Globus pallidus (tissue), 1 donor: ENCODE results near the gene ALDOC.

Source experiments
- DNase-seq: peaks from one replicate; pipeline ENCODE4 v3.0.0-alpha.2; 2015; ENCODE audit warnings: low spot score

Gene ALDOC

GRCh38 chr17:28552176-28552999 is 24.3 kb downstream of the ALDOC start, which contains the start of gene UNC119:
Gene UNC119 (minus strand): TSS chr17:28552624. CDS start chr17:28552557, 67 bp downstream.
- DNase-seq: peak; percentile 54

DNA sequence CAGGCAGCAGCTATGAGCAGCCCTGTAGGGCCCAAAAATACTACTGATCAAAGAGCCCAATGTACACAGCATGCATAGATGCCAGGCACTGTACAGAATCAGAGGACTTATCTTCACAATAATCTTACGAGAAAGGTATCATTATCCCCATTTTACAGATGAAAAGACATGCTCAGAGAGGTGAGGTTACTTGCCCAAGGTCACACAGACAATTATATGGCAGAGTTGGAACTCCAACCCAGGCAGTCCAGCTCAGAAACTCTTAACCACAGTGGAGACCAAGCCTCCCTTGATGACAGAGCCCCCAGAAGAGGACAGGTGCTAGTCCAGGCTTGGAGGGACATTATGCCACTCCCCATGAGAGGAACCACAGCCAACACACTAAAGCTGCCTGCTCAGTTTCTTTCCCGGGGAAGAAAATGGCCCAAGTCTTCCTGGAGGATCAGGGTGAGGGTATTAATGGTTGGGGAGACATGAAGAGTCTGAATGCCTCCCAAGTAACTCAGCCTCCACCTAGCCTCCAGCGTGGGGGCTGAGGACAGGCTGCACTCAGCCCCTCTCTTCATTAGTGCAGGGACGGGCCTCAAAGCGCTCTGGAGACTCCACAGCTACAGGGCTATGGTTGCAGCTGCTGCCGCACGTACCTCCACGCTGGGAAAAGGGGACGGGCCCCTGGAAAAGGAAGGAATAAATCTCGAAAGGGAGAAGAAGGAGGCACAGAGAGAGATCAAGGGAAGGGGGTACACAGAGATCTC is 25.1 kb downstream of the ALDOC start:
- DNase-seq: no peak

- DNase-seq: no peak
These were observed 25.8 kb downstream of the ALDOC start for GRCh38 chr17:28550858-28551257.

- DNase-seq: no peak
These were observed 27.2 kb downstream of the ALDOC start for GRCh38 chr17:28549236-28550132.

- no peak for DNase-seq
These were observed 28.1 kb downstream of the ALDOC start for GRCh38 chr17:28548417-28549130.

DNA sequence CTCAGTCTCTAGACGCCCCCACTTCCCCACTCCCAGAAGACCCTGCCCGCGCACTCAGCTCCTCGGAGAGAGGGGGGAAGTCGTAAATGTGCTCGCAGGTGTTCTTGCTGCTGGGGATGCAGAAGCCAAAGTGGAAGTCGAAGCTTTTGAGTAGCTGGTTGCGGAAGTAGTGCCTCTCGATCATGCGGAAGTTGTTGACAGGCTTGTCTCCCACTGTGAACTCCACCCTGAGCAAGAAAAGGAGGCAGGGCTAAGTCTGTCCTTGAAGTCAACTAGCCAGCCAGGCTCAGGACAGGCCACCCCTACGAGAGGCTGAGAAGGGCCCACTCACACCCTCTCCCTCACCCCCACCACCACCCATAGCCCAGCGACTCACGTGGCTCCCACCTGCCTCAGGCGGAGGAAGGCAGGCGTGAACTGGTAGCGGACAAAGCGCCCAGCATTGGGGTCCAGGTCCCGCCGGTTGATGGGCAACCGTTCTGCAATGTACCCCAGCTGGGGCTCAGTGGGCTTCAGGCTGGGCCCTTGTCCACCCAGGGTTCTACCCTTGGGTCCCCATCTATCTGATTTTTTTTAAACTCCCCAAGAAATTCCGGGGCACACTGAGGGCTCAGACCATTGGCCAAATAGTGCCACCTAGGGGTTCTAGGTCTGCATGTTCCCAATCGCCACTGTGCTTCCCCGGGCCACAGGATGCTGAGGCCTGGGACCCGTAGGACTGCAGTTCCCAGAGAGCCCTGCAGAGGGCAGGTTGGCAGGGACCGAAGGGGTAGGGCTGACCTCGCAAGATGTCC is 28.9 kb downstream of the ALDOC start:
- peak; percentile 54 for DNase-seq

- no peak for DNase-seq
These were observed 29.5 kb downstream of the ALDOC start for GRCh38 chr17:28547096-28547622.

DNA sequence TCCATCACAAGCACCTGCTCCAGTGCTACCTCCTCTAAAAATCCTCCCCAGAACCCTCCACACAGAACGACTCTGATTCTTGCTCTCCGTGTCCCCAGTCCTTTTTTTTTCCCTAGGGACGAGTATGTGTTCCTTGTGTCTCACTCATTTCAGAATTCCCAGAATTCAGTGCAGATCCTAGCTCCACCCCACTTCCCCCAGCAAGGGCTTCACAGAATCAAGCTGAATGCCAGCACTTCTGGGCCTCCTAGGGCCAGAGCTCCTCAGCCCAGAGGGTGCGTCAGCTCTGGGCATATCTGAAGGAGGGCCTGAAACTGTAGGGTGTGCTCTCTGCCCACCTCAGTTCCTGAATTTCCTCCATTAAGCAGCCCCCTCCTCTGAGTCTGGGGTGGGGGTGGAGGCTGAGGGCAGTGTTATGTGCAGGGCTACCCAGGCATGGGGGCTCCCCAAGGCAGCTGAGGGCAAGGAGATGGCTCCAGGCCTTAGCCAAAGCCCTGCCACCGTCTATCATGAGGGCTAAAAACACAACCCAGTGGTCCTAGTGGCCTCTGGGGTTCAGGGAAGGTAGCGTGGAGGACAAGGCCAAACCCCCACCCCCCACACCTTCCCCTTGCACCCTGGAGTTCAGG is 30.8 kb downstream of the ALDOC start:
- no peak for DNase-seq

DNA sequence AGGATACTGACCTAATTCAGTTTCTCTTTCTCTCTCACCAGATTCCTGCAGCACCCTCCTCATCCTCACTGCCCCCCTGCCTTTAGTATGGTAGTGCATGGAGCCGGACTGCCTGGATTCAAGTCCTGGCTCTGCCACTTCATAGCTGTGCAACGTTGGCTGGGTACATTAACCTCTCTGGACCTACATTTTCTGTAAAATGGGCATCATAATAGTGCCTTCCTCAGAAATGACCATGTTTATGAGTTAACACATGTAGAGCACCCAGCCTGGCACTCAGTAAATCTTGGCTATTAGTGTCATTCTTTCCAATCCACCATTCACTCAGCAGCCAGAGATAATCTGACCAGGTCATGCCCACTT is 31.6 kb downstream of the ALDOC start:
- DNase-seq: no peak

DNA sequence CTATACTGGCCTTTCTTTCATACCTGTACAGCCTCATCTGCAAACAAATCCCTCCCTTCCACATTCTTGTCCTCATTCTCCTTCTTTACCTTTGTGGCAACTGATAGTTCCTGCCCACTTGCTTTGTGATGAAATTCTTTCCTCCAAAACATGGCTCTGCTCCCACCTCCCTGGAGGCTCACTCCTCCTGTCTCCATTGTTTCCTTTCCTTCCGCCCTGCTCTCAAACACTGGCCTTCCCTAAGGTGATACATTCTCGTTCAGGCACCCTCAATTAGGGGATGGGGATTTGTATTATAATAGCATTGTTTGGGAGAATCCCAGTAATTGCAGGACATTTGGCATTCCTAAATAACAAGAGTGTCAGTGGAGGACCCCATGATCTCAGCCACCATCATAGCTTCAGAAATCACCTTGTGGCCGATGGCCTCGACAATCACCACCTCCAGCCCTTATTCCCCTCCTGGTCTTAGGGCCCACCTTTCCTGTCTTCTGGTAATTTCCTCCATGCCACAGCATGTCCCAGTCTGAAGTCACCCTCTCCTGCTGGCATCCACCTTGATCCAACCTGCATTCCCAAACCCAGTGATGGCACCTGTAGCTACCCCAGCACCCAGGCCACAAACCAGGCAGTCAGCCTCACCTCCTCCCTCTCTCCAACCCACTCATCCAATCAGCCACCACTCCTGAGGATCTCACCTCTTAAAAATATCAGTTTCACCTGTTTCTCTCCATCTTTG is 32.1 kb downstream of the ALDOC start:
- no peak for DNase-seq

- no peak for DNase-seq
These were observed 35.3 kb downstream of the ALDOC start for GRCh38 chr17:28541439-28541838.

DNA sequence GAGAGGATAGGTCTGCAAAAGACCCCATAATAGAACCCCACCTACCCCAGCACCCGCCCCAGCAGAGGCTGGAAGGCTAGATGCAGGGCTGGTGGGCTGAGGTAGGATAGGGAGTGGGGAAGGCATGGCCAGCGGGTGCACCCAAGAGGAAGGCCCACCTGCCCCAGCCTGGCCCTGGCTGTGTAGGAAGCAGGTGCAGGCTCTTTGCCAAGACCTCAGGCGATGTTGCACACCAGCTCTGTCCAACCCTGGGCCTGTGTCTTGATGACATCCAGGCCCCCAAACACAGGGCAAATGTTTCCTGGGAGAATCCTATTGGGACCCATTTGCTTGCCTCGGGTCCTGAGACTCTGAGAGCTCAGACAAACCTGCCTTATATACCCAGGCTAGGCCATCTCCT is 36.5 kb downstream of the ALDOC start:
- no peak for DNase-seq

DNA sequence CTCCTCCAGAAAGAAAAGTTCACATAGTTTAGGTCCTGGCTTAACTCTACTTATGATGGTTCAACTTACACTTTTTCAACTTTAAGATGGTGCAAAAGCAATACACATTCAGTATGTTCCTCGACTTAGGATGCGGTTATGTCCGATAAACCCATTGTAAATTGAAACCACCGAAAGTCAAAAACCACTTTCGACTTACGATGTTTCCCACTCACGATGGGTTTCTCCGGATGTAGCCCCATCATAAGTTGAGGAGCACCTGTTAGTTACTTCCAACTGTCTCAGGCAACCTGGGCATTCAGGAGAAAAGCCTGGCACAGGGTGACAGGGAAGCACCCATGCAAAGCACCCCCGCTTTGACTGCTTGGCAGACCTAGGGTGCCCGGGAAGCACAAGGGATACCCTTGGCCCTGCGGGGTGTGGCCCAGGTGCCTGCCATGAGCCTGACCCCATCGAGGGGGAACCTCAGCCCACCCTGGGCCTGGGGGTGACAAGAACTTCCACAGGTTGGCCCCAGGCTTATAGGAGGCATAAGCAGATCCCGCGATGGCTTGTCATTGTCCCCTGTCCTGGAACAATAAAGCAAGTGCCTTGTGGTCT is 38.3 kb downstream of the ALDOC start:
- no peak for DNase-seq

DNA sequence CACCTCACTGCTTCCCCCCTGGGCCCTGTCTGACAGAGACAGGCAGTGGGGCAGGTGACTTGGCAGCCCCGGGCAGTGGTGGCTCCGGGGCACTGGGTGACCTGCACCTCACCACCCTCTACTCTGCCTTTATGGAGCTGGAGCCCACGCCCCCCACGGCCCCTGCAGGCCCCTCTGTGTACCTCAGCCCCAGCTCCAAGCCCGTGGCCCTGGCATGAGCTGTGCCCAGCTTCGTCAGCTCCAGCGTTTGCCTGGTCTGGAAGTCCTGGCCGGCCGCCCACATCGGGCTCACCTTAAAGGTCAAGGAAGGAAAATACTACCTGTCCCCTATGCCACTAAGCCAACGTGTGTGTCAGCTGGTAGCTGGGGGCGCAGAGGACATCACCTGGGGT is 39.5 kb downstream of the ALDOC start:
- DNase-seq: no peak

DNA sequence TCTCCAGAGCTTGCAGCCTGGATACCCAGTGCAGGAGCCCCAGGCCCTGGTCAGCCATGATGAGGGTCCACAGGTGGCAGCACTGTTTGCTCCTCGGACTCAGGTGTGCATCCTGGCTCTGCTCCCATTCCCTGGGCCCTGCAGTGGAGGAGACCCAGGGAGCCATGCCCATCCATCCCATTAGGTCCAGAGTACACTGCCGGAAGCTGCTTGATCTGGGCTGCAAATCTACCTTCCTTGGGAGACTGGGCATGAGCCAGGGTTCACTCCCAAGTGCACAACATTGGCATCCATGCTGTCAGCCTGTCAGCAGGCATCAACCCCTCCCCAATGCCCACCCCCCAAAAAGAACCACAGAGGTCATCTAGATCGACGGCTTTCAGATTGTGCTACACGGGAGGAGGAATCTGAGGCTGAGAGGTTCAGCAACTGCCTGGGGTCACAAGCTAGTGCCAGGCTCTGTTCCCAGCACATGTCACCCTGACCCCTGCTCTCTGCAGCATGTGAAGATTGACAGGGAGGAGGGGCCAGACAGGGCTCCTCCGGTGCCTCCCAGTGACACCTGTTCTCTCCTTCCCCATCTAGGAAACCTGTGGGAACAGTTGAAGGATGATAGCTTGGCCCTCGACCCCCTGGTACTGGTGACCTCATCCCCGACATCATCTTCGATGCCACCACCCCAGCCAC is 40.0 kb downstream of the ALDOC start:
- DNase-seq: no peak

- DNase-seq: no peak
These were observed 41.8 kb downstream of the ALDOC start for GRCh38 chr17:28534740-28535375.

- no peak for DNase-seq
These were observed 43.4 kb downstream of the ALDOC start for GRCh38 chr17:28533091-28533807.
